ENCODE data around the gene CYP11A1. TPM values are rescaled to one million over a fixed set of nuclear protein-coding genes. Genes with fewer than 3 reads are reported as not detected.
A peak's percentile ranks its signal among the peaks of the same experiment; 100 is the strongest.

The CYP11A1 gene
- total RNA-seq, result 62.4 TPM

DNA sequence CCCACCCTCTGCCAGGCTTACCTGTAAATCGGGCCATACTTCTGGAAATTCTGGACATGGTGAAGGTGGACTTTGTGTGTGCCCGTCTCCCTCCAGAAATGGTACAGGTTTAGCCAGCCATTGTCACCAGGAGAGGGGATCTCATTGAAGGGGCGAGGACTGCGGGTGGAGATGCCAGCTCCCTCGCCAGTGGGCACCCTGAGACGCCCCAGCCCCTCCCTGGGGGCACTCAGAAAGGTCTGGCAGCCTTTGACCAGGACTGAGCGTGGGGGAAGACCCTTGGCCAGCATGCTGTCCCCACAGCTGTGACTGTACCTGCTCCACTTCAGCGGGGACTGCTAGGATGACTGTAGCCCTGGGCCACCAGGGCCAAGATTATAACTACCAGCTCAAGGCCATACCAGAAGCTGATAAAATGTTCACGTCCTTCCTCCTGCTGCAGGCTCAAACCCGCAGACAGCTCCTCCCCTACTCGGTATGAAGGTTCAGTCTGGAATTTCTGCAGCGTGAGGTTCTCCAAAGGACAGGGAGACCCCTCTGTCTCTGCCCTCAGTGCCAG is at the start of gene CYP11A1:
Gene CYP11A1 (minus strand): TSS at position 351 of the 559 bp plus-strand sequence. CDS start 61 bp downstream, at position 290.
- intact Hi-C loops (cut with DNase I), result no loop called here
- peak in 1 of 2 donors; percentile 55 for DNase-seq (ENCODE audit: low spot score in 2 of 2)
- no peak within 1 kb of the TSS for H3K27ac ChIP-seq

DNA sequence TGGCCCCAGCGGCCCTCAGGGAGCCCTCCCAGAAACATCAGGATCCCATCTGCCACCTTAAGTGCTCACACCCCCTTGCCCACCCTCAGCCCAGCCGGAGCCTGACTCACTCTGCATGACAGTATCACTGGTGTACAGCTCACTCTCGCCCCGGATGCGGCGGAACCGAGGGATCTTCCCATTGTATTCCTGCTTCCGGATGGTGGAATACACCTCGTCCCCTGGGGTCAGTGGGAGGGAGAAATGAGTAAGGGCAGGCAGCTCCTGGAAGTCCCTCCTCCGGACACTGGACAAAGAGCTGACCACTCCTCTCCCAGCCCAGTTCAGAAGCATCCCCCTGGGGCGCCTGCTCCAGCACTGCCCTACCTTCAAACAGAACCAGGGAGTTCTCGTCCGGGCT is 49.8 kb upstream of the CYP11A1 start:
- Histone ChIP-seq H3K9me3 (no peaks in the 10 kb centered on the region), H3K4me3 (no peak overlapping the region), H3K27ac (no peak overlapping the region), H3K36me3 (no peaks in the 10 kb centered on the region), H3K27me3 (no peaks in the 10 kb centered on the region), H3K4me1 (peaks cover 0 to 4% of the 10 kb centered on the region in 2 donors)
- TF ChIP-seq, protein P1, sequence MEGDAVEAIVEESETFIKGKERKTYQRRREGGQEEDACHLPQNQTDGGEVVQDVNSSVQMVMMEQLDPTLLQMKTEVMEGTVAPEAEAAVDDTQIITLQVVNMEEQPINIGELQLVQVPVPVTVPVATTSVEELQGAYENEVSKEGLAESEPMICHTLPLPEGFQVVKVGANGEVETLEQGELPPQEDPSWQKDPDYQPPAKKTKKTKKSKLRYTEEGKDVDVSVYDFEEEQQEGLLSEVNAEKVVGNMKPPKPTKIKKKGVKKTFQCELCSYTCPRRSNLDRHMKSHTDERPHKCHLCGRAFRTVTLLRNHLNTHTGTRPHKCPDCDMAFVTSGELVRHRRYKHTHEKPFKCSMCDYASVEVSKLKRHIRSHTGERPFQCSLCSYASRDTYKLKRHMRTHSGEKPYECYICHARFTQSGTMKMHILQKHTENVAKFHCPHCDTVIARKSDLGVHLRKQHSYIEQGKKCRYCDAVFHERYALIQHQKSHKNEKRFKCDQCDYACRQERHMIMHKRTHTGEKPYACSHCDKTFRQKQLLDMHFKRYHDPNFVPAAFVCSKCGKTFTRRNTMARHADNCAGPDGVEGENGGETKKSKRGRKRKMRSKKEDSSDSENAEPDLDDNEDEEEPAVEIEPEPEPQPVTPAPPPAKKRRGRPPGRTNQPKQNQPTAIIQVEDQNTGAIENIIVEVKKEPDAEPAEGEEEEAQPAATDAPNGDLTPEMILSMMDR (IDR thresholded peaks at IDR 0.05), result no peak
- DNase-seq (ENCODE audit: low spot score in 2 of 2), result no peak
- intact Hi-C loops (cut with DNase I), result no loop called here

More for the DNA sequence above, at the start of gene CYP11A1:
- H3K9me3 ChIP-seq, result no peaks in the 10 kb centered on the region
- TF ChIP-seq, protein P1 (IDR thresholded peaks at IDR 0.05), result no peak
- no peaks in the 10 kb centered on the region for H3K27me3 ChIP-seq
- peaks cover 0 to 11% of the 10 kb centered on the region in 2 donors for H3K4me1 ChIP-seq
- peak within 1 kb of the TSS; percentile 69 to 74 for H3K4me3 ChIP-seq
- H3K36me3 ChIP-seq, result no peaks in the 10 kb centered on the region

DNA sequence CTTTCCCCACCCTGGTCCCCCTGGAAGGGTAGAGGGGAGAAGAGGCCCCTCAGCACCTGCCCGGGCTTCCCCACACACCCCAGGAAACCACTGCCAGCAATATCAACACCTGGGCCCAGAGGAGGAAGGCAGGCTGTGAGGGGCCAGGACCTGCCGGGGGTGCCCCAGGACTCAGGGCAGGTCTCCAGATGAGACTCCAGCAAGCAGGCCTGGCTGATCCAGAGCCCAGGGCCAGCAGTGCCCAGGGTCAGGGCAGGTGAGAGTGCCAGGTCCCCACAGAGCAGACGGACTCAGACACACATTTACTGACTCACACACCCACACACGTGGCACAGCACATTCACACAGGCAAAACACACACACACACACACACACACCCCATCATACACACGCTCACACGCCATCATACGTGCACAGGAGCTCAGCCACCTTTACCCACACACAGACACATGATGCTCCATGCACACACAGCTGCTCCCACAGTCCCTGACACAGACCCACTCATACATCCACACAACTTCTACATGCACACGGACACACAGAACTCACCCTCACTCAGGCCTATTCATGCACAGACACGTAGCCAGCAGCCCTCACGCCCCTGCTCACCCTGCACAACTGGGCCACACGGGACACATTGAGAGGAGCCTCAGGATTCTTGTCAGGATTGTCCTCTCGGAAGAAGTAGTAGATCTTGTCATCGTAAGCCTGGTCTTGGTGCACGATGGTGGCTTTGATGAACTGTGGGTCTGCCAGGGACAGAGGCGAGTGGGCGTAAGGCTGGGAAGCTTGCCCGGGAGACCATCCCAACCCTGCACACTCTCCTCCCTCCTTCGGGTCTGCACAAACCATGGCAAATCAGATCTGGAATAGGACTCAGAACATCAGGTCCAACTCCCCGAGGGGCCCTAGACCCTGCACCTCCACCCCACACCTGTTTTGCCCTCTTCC is 48.8 kb upstream of the CYP11A1 start:
- TF ChIP-seq, protein P1 (IDR thresholded peaks at IDR 0.05), result no peak
- H3K9me3 ChIP-seq, result no peaks in the 10 kb centered on the region
- intact Hi-C loops (cut with DNase I), result no loop called here
- no peak for DNase-seq (ENCODE audit: low spot score in 2 of 2)
- H3K27ac ChIP-seq, result no peak overlapping the region
- no peaks in the 10 kb centered on the region for H3K27me3 ChIP-seq
- H3K36me3 ChIP-seq, result no peaks in the 10 kb centered on the region
- H3K4me1 ChIP-seq, result no peaks in the 10 kb centered on the region
- no peak overlapping the region for H3K4me3 ChIP-seq

DNA sequence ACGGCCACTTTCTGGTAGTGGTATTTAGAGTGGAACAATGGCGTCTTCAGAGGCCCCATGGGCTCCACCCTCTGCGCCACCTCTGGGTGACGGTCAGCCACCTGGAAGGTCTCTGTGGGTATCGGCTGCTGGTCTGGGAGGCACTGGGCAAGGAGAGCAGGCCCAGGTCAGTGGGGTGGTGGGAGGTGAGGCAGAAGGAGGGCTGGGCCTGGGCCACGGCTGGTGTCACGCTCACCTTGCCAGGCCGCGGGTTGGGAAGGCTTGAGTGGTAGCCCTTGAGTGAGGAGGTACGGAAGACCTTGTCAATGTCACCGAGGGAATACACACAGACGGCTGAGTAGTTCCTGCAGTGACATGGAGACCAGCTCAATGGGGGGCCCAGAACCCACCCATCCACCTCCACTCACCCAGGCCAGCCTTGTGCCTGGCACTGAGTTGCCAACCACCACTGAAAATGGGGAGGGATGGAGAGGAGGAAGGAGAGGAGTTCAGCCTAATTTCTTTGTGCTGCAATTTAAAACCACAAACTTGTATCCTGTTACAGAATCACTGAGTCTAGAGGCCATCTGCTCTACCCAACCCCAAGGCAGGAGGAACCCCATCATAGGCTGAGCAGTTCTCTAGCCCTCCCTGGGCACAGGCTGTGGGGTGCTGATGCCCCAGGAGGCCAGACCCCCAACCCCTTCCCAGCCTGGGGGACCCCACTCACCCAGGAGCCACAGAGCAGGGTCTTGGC is 47.3 kb upstream of the CYP11A1 start:
- H3K4me1 ChIP-seq, result no peaks in the 10 kb centered on the region
- no peak overlapping the region for H3K4me3 ChIP-seq
- DNase-seq (ENCODE audit: low spot score in 2 of 2), result no peak
- no peaks in the 10 kb centered on the region for H3K9me3 ChIP-seq
- intact Hi-C loops (cut with DNase I), result no loop called here
- no peaks in the 10 kb centered on the region for H3K27me3 ChIP-seq
- no peak overlapping the region for H3K27ac ChIP-seq
- H3K36me3 ChIP-seq, result no peaks in the 10 kb centered on the region
- TF ChIP-seq, protein P1 (IDR thresholded peaks at IDR 0.05), result no peak

DNA sequence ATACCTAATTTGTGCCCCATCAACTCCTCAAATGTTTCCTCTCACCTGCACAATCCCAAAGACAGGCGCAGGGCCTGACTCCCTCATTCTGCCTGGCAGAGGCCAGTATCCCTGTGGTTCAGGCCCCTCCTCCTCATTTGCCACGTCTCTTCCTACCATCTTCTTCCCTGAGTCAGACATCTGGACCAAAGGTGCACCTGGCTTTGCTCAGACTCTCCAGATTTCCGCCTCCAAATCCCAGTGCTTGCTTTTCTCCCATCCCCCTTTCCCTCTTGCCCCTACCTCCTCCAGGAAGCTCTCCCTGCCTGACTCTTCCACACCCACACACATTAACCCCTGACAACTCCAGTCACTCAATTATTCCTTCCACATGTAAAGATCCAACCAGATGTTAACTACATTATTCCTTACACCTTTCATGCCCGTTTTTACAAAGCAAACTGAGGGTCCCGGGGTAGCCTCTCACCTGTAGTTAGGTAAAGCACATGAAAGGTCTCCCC is 46.7 kb upstream of the CYP11A1 start:
- Histone ChIP-seq H3K9me3 (no peaks in the 10 kb centered on the region), H3K27ac (no peak overlapping the region), H3K4me3 (no peak overlapping the region), H3K4me1 (no peaks in the 10 kb centered on the region), H3K27me3 (no peaks in the 10 kb centered on the region), H3K36me3 (no peaks in the 10 kb centered on the region)
- intact Hi-C loops (cut with DNase I), result no loop called here
- TF ChIP-seq, protein P1 (IDR thresholded peaks at IDR 0.05), result no peak
- DNase-seq (ENCODE audit: low spot score in 2 of 2), result no peak

Data from ascending aorta (tissue), 2 donors.